ENCODE measurements around the gene INHBB. TPM values are rescaled to one million over a fixed set of nuclear protein-coding genes. Genes with fewer than 3 reads are reported as not detected.

The INHBB gene
- total and polyA plus RNA-seq, 5 donors: 1.4 to 2.5 (median 2.4) TPM

DNA sequence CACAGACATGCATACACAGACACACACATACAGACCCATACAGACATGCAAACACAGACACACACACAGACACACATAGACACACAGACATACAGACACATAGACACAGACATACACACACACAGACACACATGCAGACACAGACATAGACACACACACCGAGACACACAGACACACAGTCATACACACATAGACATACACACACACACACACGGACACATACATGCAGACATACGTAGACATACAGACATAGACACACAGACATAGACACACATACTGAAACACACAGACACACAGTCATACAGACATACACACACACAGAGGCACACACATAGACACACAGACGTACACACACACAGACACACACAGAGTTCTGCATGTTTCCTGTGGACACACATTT is 26.9 kb downstream of the INHBB start:
- DNase-seq (no peak), ATAC-seq (no peak)
- Histone ChIP-seq H3K27me3 (ENCODE audit: control insufficient read depth, insufficient read depth) (no peaks in the 10 kb centered on the region), H3K4me3 (ENCODE audit: low read length) (no peak overlapping the region), H3K9me3 (ENCODE audit: control insufficient read depth, low read length) (no peaks in the 10 kb centered on the region), H3K27ac (ENCODE audit: low read length) (no peak overlapping the region), H3K4me1 (ENCODE audit: control insufficient read depth, insufficient read depth, low read length) (no peaks in the 10 kb centered on the region)
- WGBS: 91% methylated on average over 4 of the region's 4 CpGs
- intact Hi-C loops (cut with DNase I): no loop called here

DNA sequence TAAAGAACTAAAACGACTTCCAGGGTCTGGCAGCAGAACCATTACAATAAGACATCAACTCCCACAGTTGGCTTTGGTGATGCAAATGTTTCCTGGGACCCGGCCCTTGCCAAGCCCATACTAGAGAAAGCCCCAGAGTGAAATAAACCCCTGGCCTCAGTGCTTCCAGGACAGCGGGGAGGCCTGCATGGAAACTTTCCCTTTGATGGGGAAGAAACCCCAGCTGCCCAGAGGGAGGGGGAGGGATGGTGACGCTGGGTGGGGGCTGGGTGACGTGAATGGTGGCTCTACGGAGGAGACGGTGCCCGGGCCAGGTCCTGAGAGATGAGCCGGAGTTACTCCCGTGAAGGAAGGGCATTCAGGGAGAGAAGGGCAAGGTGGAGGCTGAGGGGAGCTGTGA is 27.5 kb downstream of the INHBB start:
- DNase-seq: peak in 1 of 3 donors; percentile 19

DNA sequence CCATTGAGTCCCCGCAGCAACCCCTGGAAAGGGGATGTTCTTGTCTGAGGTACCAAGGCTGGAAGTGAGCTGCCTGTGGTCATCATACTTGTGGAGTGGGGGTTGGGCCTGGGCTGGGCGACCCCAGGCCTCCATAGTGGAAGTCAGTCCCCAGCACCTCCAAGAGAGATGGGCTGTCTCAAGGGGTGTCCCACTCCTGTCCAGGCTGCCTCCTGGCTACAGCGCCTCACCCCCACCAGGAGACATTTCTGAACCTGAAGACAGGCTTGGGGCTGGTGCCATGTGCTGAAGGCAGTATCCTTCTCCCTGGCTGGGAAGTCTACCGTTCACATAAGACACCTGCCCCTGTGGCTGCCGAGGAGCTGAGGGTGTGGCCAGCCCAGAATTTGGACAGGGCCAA is 28.9 kb downstream of the INHBB start:
- DNase-seq: peak in 1 of 3 donors; percentile 25
- ATAC-seq: no peak
- WGBS: 83% methylated on average over 5 of the region's 5 CpGs

More for the DNA sequence above, 27.5 kb downstream of the INHBB start:
- no peak overlapping the region for H3K27ac ChIP-seq (ENCODE audit: low read length)
- no peaks in the 10 kb centered on the region for H3K4me1 ChIP-seq (ENCODE audit: control insufficient read depth, insufficient read depth, low read length)
- 43% methylated on average over 10 of the region's 10 CpGs for WGBS
- ATAC-seq: no peak
- no peak overlapping the region for H3K4me3 ChIP-seq (ENCODE audit: low read length)
- no peaks in the 10 kb centered on the region for H3K27me3 ChIP-seq (ENCODE audit: control insufficient read depth, insufficient read depth)
- no peaks in the 10 kb centered on the region for H3K9me3 ChIP-seq (ENCODE audit: control insufficient read depth, low read length)
- intact Hi-C loops (cut with DNase I): no loop called here

DNA sequence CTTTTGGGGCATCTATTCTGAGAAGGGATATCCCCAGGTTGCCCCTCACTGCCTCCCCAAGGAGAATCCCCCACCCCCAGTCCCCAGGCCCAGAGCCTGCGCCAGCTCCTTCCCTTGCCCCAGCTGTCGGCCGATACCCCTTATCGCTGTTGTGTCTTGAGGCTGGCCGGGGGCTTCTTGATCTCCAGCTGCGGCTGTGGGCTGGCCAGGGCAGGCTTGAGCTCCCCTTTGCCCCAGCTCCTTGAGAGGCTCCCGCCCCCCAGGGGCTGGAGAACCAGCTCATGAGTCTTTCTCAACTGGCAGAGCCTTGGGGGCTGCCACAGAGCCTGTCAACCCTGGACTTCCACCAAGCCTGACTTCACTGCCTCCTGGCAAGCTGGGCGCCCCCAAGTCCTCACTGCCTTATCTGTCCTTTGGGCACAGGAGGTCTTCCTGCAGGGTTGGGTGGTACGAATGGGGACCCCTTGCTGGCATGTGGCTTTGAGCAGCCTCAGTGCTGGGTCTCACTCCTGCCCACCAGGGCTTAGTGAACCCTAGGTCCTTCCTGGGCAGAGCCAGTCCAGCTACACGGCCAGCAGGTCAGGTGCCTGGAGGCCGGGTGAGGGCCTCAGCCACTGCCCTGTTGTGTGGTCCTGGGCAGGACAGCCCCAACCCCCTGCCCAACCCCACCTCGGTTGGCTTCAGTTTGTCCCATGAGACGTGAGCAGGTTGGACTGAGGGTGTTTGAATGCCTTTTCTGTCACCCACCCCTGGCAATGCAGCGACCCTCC is 29.5 kb downstream of the INHBB start:
- Histone ChIP-seq H3K27ac (ENCODE audit: low read length) (no peak overlapping the region), H3K4me1 (ENCODE audit: control insufficient read depth, insufficient read depth, low read length) (no peaks in the 10 kb centered on the region), H3K27me3 (ENCODE audit: control insufficient read depth, insufficient read depth) (no peaks in the 10 kb centered on the region), H3K4me3 (ENCODE audit: low read length) (no peak overlapping the region), H3K9me3 (ENCODE audit: control insufficient read depth, low read length) (no peaks in the 10 kb centered on the region)
- intact Hi-C loops (cut with DNase I): no loop called here
- ATAC-seq (no peak), DNase-seq (peak in 1 of 3 donors; percentile 48)
- WGBS: 84% methylated on average over 14 of the region's 14 CpGs

More for the DNA sequence above, 28.9 kb downstream of the INHBB start:
- no peaks in the 10 kb centered on the region for H3K27me3 ChIP-seq (ENCODE audit: control insufficient read depth, insufficient read depth)
- H3K4me3 ChIP-seq (ENCODE audit: low read length): no peak overlapping the region
- intact Hi-C loops (cut with DNase I): no loop called here
- no peaks in the 10 kb centered on the region for H3K4me1 ChIP-seq (ENCODE audit: control insufficient read depth, insufficient read depth, low read length)
- H3K9me3 ChIP-seq (ENCODE audit: control insufficient read depth, low read length): no peaks in the 10 kb centered on the region
- no peak overlapping the region for H3K27ac ChIP-seq (ENCODE audit: low read length)

DNA sequence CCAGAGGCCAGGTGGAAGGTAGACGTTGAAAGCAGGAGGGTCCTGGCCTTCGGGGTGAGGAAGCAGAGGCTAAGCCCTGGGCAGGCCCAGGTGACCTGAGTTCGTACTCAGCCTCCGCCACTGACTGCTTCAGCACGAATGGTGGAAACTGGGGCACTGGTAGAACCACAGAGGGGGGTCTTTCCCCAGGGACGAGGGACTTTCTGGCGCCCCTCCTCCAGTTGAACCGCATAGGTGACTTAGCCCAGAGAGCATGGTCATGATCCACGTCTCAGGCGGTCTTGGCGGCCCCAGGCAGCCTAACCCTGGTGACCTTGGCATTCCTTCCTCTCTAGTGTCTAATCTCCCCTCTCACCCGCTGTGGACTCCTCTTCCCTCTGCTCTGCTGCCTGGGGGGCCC is 30.2 kb downstream of the INHBB start:
- ATAC-seq (no peak), DNase-seq (peak in 1 of 3 donors; percentile 25)
- no peak overlapping the region for H3K4me3 ChIP-seq (ENCODE audit: low read length)
- no peaks in the 10 kb centered on the region for H3K27me3 ChIP-seq (ENCODE audit: control insufficient read depth, insufficient read depth)
- H3K9me3 ChIP-seq (ENCODE audit: control insufficient read depth, low read length): no peaks in the 10 kb centered on the region
- H3K27ac ChIP-seq (ENCODE audit: low read length): no peak overlapping the region
- 68% methylated on average over 12 of the region's 12 CpGs for WGBS
- intact Hi-C loops (cut with DNase I): no loop called here
- no peaks in the 10 kb centered on the region for H3K4me1 ChIP-seq (ENCODE audit: control insufficient read depth, insufficient read depth, low read length)

DNA sequence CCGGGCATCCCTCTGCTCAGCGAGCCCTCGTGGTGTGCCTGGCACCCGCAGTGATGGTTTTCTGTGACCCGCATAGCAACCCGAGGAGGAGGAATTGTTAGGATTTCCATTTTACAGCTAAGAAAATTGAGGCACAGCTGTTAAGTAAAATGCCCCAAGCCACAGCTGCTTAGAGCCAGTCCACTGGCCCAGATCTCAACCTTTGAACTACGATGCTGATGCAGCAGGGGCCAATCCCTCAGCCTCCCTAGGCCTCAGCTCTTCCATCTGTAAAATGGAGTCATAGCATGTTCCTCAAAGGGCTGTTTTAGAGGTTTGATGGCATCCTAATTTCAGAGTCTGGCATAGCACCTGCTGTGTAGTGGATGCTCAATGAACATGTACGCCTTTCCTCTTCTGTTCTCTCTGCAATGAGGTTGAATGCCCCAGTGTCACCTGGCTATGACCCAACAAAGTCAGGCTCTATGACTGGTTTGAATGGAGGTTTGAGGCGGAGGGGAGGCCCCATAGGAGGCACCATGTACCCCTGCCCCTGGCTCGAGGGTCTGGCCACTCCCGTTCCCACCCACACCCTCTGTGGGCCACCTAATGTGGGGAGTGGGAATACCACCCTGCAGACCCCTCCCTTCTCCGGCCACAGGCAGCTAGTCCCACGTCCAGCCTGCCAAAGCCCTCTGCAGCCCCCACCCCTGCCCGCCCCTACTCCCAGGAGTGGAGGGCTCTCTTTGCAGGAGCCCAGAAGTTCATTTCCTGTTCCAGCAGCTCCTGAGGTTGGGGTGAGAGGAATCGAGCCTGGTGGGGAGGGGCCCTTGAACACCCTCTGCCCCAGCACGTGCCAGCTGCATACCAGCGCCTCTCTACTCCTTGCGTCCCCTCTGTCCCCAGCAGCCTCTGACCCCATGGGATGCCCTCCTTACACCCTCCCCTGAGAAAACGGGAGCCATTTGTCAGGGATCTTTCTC is 31.0 kb downstream of the INHBB start:
- H3K27me3 ChIP-seq (ENCODE audit: control insufficient read depth, insufficient read depth): no peaks in the 10 kb centered on the region
- intact Hi-C loops (cut with DNase I): no loop called here
- 73% methylated on average over 19 of the region's 19 CpGs for WGBS
- peak in 1 of 3 donors; percentile 21 for DNase-seq
- no peaks in the 10 kb centered on the region for H3K9me3 ChIP-seq (ENCODE audit: control insufficient read depth, low read length)
- ATAC-seq: no peak
- H3K4me3 ChIP-seq (ENCODE audit: low read length): no peak overlapping the region
- H3K27ac ChIP-seq (ENCODE audit: low read length): no peak overlapping the region
- no peaks in the 10 kb centered on the region for H3K4me1 ChIP-seq (ENCODE audit: control insufficient read depth, insufficient read depth, low read length)

DNA sequence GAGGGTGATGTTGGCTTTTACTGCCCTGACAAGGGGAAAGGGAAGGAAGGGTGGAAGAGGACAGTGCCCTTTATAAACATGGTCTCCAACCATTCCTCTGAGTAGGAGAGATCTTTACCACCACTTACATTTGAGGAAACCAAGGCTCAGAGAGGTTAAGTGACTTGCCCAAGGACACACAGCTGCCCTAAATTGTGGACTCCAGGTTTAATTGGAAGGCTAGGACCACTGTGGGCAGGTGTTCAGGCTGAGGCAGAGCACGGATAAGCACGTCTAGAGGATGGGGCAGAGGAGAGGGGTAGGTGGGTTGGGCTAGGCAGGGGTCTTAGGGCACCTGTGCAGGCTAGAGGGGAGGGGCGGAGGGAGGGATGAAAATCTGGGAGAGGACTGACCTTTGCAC is 32.7 kb downstream of the INHBB start:
- Histone ChIP-seq H3K4me3 (ENCODE audit: low read length) (no peak overlapping the region), H3K27me3 (ENCODE audit: control insufficient read depth, insufficient read depth) (no peaks in the 10 kb centered on the region), H3K4me1 (ENCODE audit: control insufficient read depth, insufficient read depth, low read length) (no peaks in the 10 kb centered on the region), H3K9me3 (ENCODE audit: control insufficient read depth, low read length) (no peaks in the 10 kb centered on the region), H3K27ac (ENCODE audit: low read length) (no peak overlapping the region)
- ATAC-seq (no peak), DNase-seq (no peak)
- intact Hi-C loops (cut with DNase I): no loop called here
- 72% methylated on average over 3 of the region's 3 CpGs for whole genome bisulfite sequencing

DNA sequence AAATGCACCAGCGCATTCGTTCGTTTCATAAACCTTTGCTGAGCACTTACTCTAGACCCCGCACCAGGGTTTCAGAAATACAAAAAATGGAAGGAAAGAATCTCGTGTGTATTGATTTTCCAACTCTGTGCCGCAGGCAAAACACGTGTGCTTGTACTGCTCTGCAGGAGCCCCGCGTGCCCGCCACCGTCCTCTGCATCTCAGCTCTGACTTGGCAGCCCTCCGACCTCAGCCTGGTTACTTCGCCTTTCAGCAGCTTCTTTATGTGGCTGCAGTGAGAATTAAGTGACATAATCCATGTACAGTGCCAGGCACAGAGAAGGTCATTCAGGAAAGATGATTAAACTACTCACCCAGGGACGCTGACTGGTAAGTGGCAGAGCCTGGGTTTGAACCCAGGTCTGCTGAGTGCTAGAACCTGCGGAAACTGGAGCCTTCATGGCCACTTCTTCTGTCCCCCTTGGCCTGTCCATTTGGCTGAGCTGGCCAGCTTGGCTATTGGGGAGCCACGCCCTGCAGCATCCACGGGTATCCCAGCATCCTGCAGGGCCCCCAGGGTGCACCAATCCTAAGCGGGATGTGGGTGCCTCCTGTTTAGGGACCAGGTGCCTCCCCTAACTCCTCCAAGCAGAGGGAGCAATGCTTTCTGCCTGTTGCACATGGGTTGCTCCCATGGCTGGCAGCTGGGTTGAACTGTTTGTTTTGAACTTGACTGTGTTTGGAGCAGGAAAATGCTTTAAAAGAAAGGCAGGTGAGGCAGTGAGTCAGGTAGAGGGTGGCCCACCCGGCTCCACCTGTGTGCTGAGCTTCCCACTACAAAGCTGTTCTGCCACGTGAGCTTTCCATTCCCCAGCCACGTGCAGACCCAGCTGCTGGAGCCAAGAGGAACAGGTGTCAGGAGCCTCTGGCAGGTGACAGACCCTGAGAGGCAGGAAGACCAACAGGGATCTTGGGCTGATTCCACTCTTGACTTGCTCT is 34.3 kb downstream of the INHBB start:
- no peak overlapping the region for H3K4me3 ChIP-seq (ENCODE audit: low read length)
- intact Hi-C loops (cut with DNase I): no loop called here
- H3K4me1 ChIP-seq (ENCODE audit: control insufficient read depth, insufficient read depth, low read length): no peaks in the 10 kb centered on the region
- no peak overlapping the region for H3K27ac ChIP-seq (ENCODE audit: low read length)
- ATAC-seq (no peak), DNase-seq (peak in 1 of 3 donors; percentile 38)
- H3K9me3 ChIP-seq (ENCODE audit: control insufficient read depth, low read length): no peaks in the 10 kb centered on the region
- WGBS: 75% methylated on average over 21 of the region's 21 CpGs
- no peaks in the 10 kb centered on the region for H3K27me3 ChIP-seq (ENCODE audit: control insufficient read depth, insufficient read depth)

DNA sequence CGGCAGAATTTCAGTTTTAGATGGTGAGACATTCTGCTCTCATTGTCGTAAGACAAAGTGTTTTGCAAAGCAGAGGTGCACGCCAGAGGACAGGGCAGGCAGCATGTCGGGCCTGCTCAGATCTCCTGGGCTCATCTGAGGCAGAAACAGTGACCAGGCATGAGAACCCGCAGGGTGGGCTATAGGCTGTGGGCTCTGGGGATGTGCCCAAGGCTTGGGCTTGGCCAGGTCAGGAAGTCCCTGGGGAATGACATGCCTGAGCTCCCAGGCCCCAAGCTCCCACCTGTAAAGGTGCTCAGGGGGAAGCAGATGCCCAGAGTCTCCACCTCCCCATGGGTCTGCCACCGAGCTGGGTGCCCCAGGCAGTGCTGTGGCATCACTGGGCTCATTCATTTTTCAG is 35.3 kb downstream of the INHBB start:
- WGBS: 83% methylated on average over 6 of the region's 6 CpGs
- no peak overlapping the region for H3K27ac ChIP-seq (ENCODE audit: low read length)
- intact Hi-C loops (cut with DNase I): no loop called here
- H3K4me3 ChIP-seq (ENCODE audit: low read length): no peak overlapping the region
- ATAC-seq: no peak
- H3K9me3 ChIP-seq (ENCODE audit: control insufficient read depth, low read length): no peaks in the 10 kb centered on the region
- H3K27me3 ChIP-seq (ENCODE audit: control insufficient read depth, insufficient read depth): no peaks in the 10 kb centered on the region
- peak in 1 of 3 donors; percentile 30 for DNase-seq
- no peaks in the 10 kb centered on the region for H3K4me1 ChIP-seq (ENCODE audit: control insufficient read depth, insufficient read depth, low read length)

DNA sequence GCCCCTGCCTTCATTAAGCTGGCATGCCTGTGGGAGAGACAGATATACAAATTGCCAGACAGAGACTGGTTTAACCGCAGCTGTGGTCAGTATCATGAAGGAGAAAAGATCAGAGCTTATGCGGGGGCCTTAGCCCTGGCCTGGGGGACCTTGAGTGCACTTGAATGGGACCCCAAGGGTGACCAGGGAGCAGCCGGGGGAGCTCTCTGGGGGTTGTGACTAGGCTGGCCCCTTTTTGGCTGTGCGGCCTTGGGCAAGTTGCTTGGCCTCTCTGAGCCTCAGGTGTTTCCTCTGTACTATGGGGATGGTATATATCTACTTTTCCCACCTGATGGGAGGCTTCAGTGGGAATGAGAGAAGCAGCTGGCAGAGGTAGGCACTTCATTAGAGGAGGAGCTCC is 35.7 kb downstream of the INHBB start:
- WGBS: 71% methylated on average over 4 of the region's 4 CpGs
- no peak for DNase-seq
- intact Hi-C loops (cut with DNase I): no loop called here
- Histone ChIP-seq H3K27me3 (ENCODE audit: control insufficient read depth, insufficient read depth) (no peaks in the 10 kb centered on the region), H3K4me1 (ENCODE audit: control insufficient read depth, insufficient read depth, low read length) (no peaks in the 10 kb centered on the region), H3K9me3 (ENCODE audit: control insufficient read depth, low read length) (no peaks in the 10 kb centered on the region), H3K4me3 (ENCODE audit: low read length) (no peak overlapping the region), H3K27ac (ENCODE audit: low read length) (no peak overlapping the region)
- no peak for ATAC-seq
